Mesothelial cell of epicardium (in vitro differentiated cells): ENCODE results near the gene PRPF6. TPM values are rescaled to one million over a fixed set of nuclear protein-coding genes. Genes with fewer than 3 reads are reported as not detected.
"Not testable (repeated sequence)": the region's sequence is repeated elsewhere in the genome, so short reads cannot be mapped to it uniquely, and the experiment has no call there.

Experiments used
- DNase-seq, 2 experiments: peaks; one replicate each; pipeline ENCODE4 v3.0.0; 2021; ENCODE audit warnings: low spot score in 2 of 2; ENCODE audit not compliant: unreplicated experiment in 2 of 2
- H3K27ac Mint-ChIP-seq: 2 replicates; pipeline ENCODE4 v1.8.0; 2021; ENCODE audit warnings: mixed read lengths
- H3K27me3 Mint-ChIP-seq: 2 replicates; pipeline ENCODE4 v1.8.0; 2021; ENCODE audit warnings: low read depth, mixed read lengths
- H3K36me3 Mint-ChIP-seq: 2 replicates; pipeline ENCODE4 v1.8.0; 2021; ENCODE audit warnings: mixed read lengths
- H3K4me1 Mint-ChIP-seq: 2 replicates; pipeline ENCODE4 v1.8.0; 2021; ENCODE audit warnings: mixed read lengths
- H3K4me3 Mint-ChIP-seq: 2 replicates; pipeline ENCODE4 v1.8.0; 2021; ENCODE audit warnings: mild to moderate bottlenecking, moderate library complexity, mixed read lengths
- H3K9me3 Mint-ChIP-seq: 2 replicates; pipeline ENCODE4 v1.8.0; 2021; ENCODE audit warnings: mixed read lengths
- total RNA-seq: library from RNA; stranded (reverse); gene quantifications from 3 replicates; pipeline ENCODE4 v1.2.1, GENCODE V29; 2021
- TF ChIP-seq, protein P1 (sequence below): fragments of 200-600 bp; sonication (generic); IDR thresholded peaks from one replicate; pipeline ENCODE4 v1.5.0; 2021; ENCODE audit warnings: antibody characterized with exemption; ENCODE audit not compliant: unreplicated experiment

Gene PRPF6
- total RNA-seq, 1 donor from 2014 or later: 65.9 TPM

DNA sequence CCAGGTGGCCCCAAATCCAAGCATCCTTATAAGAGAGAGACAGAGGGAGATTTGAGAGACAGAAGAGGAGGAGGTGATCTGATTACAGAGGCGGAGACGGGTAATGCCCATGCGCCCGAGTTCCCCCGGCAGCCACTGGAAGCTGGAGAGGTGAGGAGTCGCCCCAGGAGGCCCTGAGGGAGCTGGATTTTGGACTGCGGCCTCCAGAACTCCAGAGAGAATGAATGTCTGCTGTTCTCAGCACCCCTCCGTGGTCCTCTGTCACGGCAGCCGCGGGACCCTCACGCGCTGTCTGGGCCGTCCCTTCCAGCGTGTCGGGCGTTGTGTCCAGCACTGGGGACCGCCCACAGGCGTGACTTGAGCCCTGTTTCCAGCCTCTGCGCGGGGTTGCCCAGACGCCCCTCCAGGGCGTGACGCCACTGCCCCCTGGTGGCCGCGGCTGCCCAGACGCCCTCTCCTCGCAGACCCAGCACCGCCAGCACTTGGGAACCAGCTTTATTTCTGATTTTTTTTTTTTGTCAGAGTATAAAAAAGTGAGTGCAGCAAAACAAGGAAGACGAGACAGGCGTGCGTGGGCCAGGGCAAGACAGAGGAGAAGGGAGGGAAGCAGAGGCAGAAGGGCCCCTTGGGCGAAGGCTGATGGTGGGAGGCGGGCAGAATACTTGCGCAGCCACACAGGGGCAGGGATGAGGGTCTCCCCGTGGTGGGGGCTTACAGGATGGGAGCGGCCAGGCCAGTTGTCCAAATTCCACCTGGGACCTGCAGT is 7.1 kb upstream of the PRPF6 start:
- Mint-ChIP-seq H3K27me3 (peaks cover 17% of the 10 kb centered on the region), H3K9me3 (no peaks in the 10 kb centered on the region), H3K4me3 (peak overlapping the region; percentile 41), H3K4me1 (peaks cover 13% of the 10 kb centered on the region), H3K27ac (peak overlapping the region; percentile 67), H3K36me3 (peaks cover 5% of the 10 kb centered on the region)
- DNase-seq: peak; percentile 82 to 95
- TF ChIP-seq, protein P1, sequence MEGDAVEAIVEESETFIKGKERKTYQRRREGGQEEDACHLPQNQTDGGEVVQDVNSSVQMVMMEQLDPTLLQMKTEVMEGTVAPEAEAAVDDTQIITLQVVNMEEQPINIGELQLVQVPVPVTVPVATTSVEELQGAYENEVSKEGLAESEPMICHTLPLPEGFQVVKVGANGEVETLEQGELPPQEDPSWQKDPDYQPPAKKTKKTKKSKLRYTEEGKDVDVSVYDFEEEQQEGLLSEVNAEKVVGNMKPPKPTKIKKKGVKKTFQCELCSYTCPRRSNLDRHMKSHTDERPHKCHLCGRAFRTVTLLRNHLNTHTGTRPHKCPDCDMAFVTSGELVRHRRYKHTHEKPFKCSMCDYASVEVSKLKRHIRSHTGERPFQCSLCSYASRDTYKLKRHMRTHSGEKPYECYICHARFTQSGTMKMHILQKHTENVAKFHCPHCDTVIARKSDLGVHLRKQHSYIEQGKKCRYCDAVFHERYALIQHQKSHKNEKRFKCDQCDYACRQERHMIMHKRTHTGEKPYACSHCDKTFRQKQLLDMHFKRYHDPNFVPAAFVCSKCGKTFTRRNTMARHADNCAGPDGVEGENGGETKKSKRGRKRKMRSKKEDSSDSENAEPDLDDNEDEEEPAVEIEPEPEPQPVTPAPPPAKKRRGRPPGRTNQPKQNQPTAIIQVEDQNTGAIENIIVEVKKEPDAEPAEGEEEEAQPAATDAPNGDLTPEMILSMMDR: peak; percentile 99

DNA sequence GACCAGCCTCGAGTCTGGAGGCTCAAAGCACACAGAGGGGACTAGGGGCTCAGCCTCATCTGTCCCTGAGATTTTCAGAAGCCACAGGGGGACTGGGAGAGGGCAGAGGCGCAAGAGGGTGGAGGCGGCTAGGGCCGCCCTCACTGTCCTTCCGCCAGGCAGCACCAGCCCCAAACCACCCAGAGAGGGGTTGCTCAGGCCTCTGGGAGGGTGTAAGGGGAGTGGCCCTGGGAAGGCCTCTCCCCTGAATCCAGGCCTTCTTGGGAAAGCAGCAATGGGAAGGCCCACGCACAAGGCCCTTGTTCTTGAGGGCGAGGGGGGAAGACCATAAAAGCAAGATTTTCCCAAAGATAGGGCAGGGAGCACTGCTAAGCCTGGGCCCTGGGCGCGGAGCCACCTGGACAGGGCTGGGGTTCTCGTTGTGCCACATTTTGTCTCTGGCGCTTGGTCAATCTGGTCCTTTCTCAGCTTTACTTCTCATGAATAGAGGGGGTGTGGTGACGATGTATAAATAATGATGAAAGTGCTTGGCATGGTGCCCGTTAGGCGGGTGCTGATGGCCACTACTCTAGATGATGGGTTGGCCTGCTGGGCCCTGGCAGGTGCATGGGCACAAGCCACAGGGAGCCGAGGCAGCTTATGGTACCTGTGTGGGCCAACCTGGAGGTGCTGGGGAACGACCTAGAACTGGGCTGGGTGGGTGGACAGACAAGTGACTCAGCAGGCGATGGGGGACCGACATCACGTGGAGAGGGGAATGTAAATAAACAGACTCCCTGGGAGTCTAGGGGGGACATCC is 6.3 kb upstream of the PRPF6 start:
- peaks cover 5% of the 10 kb centered on the region for H3K36me3 Mint-ChIP-seq
- no peak overlapping the region for H3K27ac Mint-ChIP-seq
- H3K4me3 Mint-ChIP-seq: no peak overlapping the region
- H3K9me3 Mint-ChIP-seq: no peaks in the 10 kb centered on the region
- no peak for DNase-seq
- TF ChIP-seq, protein P1: no peak
- H3K27me3 Mint-ChIP-seq: peaks cover 17% of the 10 kb centered on the region
- H3K4me1 Mint-ChIP-seq: peaks cover 13% of the 10 kb centered on the region

DNA sequence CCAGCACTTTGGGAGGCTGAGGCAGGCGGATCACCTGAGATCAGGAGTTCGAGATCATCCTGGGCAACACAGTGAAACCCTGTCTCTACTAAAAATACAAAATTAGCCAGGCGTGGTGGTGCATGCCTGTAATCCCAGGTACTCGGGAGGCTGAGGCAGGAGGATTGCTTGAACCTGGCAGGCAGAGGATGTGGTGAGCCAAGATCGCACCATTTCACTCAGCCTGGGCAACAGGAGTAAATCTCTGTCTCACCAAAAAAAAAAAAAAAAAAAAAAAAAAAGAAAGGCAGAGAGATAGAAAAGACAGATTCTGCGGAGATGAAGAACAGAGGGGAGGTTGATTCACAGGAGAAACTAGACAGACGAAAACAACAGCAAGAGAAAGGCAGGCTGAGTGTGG is 4.4 kb upstream of the PRPF6 start:
- H3K36me3 Mint-ChIP-seq, H3K9me3 Mint-ChIP-seq, DNase-seq, H3K27ac Mint-ChIP-seq: not testable (repeated sequence)
- peaks cover 19% of the 10 kb centered on the region for H3K27me3 Mint-ChIP-seq
- peaks cover 27% of the 10 kb centered on the region for H3K4me1 Mint-ChIP-seq
- peak overlapping the region; percentile 44 for H3K4me3 Mint-ChIP-seq

DNA sequence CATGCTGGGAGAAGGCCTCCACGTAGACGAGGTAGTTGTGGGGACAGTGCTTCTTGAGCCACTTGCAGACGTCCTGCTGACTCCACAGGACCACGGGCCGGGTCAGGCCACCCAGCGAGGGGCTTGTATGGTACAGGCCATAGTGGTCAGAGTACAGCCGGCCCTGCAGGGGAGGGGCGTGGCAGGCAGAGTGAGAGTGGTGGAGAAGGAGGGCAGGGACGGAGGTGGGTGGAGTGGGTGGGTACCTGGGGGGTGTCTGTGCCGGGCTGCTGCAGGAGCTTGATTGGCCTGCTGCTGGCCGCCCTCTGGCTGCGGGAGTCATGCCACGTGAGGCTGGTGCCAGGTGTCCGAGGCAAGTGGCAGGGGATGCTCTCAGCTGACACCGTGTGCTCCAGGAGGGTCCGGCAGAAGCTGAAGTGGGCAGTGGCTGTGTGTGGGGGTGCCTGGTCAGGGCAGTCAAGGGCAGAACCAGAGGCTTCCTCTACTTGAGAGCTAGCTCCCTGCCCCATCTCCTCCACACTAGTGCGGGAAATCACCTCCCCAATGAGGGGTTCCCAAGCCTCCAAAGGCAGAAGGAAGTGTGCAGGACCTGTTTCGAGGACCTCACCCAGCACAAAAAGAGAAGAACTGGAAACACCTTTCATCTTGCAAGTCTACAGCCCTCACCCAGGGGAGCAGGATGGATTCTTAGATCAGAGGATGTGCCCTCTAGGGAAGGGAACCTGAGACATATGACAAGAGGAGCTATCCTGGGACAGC is 3.8 kb upstream of the PRPF6 start:
- Mint-ChIP-seq H3K27ac (no peak overlapping the region), H3K36me3 (peaks cover 5% of the 10 kb centered on the region), H3K4me3 (peak overlapping the region; percentile 44), H3K27me3 (peaks cover 19% of the 10 kb centered on the region), H3K9me3 (no peaks in the 10 kb centered on the region), H3K4me1 (peaks cover 32% of the 10 kb centered on the region)
- TF ChIP-seq, protein P1: no peak
- DNase-seq: no peak

DNA sequence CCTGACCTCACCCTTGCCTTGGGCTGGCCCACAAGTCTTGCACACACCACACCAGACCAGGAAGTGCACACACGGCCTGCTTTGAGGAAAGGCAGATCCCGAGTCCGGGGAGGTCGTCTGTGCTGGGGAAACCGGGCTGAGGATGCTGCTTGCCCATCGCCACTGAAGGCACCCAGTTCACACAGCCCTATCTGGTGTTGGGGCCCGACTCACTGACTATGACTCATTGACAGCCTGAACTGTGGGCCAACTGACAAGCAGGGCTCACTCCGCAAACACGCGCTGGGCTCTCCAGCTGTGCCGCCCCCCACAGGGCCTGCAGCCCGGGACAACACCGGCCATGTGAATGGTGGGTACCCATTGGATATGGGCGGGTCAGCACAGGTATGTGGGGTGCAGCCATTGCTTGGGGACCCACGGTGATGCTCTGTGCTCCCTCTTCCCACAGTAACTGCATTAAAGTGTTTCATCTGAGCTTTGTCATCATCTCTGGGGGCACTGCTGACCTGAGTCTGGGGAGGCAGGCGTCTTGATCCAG is 3.1 kb upstream of the PRPF6 start:
- Mint-ChIP-seq H3K4me3 (peak overlapping the region; percentile 75), H3K4me1 (peaks cover 37% of the 10 kb centered on the region), H3K27ac (no peak overlapping the region), H3K9me3 (no peaks in the 10 kb centered on the region), H3K36me3 (peaks cover 5% of the 10 kb centered on the region), H3K27me3 (peaks cover 19% of the 10 kb centered on the region)
- no peak for DNase-seq
- TF ChIP-seq, protein P1: no peak
